ENCODE data around the gene PRR11. TPM values are rescaled to one million over a fixed set of nuclear protein-coding genes. Genes with fewer than 3 reads are reported as not detected.
"Not testable (repeated sequence)": the region's sequence is repeated elsewhere in the genome, so short reads cannot be mapped to it uniquely, and the experiment has no call there.

Gene PRR11
- total RNA-seq, 2 experiments from 2014 or later = 54.0 to 58.1 TPM

DNA sequence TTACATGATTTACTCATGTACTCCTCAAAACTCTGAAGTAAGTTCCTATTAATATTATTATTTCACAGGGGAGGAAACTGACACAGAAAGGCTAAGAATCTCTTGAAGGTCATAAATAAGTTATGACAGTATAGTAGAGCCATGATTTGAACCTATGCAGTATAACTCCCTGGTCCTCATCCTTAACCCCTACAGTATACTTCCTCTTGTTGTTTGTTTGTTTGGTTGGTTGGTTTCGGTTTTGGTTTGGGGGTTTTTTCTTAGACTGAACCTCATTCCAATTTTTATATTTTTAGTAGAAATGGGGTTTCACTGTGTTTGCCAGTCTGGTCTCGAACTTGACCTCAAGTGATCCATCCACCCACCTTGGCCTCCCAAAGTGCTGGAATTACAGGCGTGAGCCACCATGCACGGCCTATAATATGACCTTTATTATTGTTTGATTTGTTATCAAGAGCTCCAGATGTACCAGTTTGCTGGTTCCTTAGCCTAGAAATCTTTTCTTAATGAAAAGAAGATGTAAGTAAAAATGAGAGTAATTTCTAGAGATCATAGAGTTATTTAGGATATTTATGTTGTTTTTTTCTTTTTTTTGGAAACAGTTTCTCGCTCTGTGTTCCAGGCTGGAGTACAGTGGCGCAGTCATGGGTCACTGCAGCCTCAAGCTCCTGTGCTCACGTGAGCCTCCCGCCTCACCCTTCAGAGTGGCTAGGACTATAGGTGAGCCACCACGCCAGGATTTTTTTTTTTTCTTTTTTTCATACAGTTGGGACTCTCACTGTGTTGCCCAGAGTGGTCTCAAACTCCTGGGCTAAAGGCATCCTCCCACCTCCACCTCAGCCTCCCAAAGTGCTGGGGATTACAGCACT lies 4.8 kb downstream of the PRR11 start:
- H3K27me3 Mint-ChIP-seq = no peaks in the 10 kb centered on the region
- H3K4me1 Mint-ChIP-seq = peaks cover 31% of the 10 kb centered on the region
- H3K4me3 Mint-ChIP-seq = peak overlapping the region; percentile 31
- POLR2A ChIA-PET = no interaction called here
- H3K36me3 Mint-ChIP-seq = peaks cover 22% of the 10 kb centered on the region
- no peak for DNase-seq
- no peaks in the 10 kb centered on the region for H3K9me3 Mint-ChIP-seq
- H3K27ac Mint-ChIP-seq = peak overlapping the region; percentile 35
- ATAC-seq (ENCODE audit: low read depth) = no peak

DNA sequence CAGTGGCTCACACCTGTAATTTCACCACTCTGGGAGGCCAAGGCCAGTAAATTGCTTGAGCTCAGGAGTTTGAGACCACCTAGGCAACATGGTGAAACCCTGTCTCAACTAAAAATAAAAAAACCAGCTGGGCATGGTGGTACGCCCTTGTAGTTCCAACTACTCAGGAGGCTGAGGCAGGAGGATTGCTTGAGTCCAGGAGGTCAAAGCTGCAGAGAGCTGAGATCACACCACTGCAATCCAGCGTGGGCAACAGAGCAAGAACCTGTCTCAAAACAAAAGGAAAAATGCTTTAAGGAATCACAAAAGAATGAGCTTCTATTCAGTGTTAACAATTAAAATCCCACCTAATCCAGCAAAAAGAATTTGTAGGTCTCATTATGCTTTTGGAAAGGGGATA lies 5.9 kb downstream of the PRR11 start:
- DNase-seq (no peak), ATAC-seq (ENCODE audit: low read depth) (no peak)
- POLR2A ChIA-PET = interaction anchor here (0.9 kb wide), 1 partner anchor 12 kb away, joined by 3 read pairs; no protein-coding TSS in a partner anchor
- Mint-ChIP-seq H3K9me3 (no peaks in the 10 kb centered on the region), H3K4me3 (no peak overlapping the region), H3K27me3 (no peaks in the 10 kb centered on the region), H3K36me3 (peaks cover 22% of the 10 kb centered on the region), H3K4me1 (peaks cover 36% of the 10 kb centered on the region), H3K27ac (no peak overlapping the region)

DNA sequence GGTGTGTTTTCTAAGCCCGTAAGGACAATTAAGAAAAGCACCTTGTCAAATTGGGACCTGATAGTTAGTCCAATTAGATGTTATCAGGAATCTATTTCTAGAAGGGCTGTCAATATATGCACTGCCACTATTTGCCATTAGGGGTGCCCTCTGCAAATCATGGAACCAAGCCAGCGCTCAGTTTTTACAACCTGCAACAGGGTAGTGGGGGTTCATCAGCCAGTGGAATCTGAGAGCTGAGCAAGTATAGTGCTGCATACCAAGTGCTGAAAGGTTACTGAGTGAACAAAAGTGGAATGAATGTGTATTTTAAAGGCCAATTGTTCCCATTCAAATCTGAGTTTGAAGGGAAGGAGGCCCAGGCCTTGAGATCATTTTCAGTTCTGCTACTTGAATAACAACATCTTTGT lies 10.4 kb downstream of the PRR11 start:
- no peak for DNase-seq
- H3K4me1 Mint-ChIP-seq = peaks cover 6% of the 10 kb centered on the region

DNA sequence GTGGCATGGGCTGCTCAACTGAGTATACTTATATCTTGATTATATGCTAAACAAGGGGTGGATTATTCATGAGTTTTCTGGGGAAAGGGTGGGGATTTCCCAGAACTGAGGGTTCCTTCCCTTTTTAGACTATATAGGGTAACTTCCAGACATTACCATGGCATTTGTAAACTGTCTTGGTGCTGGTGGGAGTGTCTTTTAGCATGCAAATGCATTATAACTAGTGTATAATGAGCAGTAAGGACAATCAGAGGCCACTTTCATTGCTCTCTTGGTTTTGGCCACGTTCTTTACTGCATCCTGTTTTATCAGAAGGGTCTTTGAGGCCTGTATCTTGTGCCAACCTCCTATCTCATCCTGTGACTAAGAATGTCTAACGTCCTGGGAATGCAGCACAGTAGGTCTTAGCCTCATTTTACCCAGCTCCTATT lies 12.0 kb downstream of the PRR11 start:
- H3K9me3 Mint-ChIP-seq = no peaks in the 10 kb centered on the region
- no peak for ATAC-seq (ENCODE audit: low read depth)

More for the DNA sequence above, 10.4 kb downstream of the PRR11 start:
- peak overlapping the region; percentile 39 for H3K27ac Mint-ChIP-seq
- peak; percentile 65 for ATAC-seq (ENCODE audit: low read depth)
- POLR2A ChIA-PET = no interaction called here
- H3K4me3 Mint-ChIP-seq = no peak overlapping the region
- peaks cover 16% of the 10 kb centered on the region for H3K36me3 Mint-ChIP-seq
- H3K27me3 Mint-ChIP-seq = no peaks in the 10 kb centered on the region
- H3K9me3 Mint-ChIP-seq = no peaks in the 10 kb centered on the region

DNA sequence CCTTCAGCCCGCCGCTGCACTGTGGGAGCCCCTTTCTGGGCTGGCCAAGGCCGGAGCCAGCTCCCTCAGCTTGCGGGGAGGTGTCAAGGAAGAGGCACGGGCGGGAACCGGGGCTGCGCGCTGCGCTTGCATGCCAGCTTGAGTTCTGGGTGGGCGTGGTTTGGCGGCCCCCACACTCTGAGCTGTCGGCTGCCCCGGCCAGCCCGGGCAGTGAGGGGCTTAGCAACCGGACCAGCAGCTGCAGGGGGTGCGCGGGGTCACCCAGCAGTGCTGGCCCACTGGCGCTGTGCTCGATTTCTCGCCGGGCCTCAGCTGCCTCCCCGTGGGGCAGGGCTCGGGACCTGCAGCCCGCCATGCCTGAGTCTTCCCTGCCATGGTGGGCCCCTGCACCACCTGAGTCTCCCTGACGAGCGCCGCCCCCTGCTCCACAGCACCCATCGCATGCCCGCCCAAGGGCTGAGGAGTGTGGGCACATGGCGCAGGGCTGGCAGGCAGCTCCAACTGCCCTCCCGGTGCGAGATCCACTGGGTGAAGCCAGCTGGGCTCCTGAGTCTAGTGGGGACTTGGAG lies 17.0 kb downstream of the PRR11 start:
- Mint-ChIP-seq H3K4me3 (no peak overlapping the region), H3K4me1 (peaks cover 2% of the 10 kb centered on the region), H3K27me3 (no peaks in the 10 kb centered on the region), H3K36me3 (peaks cover 38% of the 10 kb centered on the region), H3K9me3 (peaks cover 3% of the 10 kb centered on the region), H3K27ac (no peak overlapping the region)
- no peak for DNase-seq
- no peak for ATAC-seq (ENCODE audit: low read depth)
- POLR2A ChIA-PET = no interaction called here

More for the DNA sequence above, 12.0 kb downstream of the PRR11 start:
- Mint-ChIP-seq H3K4me3 (no peak overlapping the region), H3K36me3 (peaks cover 12% of the 10 kb centered on the region), H3K4me1 (peaks cover 4% of the 10 kb centered on the region), H3K27me3 (no peaks in the 10 kb centered on the region), H3K27ac (no peak overlapping the region)
- POLR2A ChIA-PET = no interaction called here
- DNase-seq = no peak

DNA sequence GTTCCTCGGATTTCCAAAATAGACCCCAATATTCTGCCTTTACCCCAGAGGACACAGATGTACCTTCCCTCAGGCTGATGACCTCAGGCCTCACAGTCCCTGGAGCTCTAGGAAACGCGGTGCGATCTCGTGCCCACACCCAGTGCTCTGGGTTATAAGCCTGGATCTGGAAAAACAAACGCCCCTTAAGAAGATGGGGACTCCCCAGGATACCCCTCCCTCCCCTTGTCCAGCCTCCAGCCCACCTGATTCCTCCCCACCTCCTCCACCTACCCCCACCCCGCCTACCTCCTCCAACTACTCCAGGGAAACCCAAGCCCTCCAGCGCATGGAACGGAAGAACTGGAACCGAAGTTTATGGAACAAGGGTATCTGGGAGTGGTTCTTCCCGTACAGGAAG lies 19.1 kb downstream of the PRR11 start:
- POLR2A ChIA-PET = no interaction called here
- Mint-ChIP-seq H3K4me3 (no peak overlapping the region), H3K27me3 (no peaks in the 10 kb centered on the region), H3K36me3 (peaks cover 42% of the 10 kb centered on the region), H3K9me3 (peaks cover 3% of the 10 kb centered on the region), H3K27ac (no peak overlapping the region), H3K4me1 (peaks cover 2% of the 10 kb centered on the region)
- DNase-seq (no peak), ATAC-seq (ENCODE audit: low read depth) (no peak)

DNA sequence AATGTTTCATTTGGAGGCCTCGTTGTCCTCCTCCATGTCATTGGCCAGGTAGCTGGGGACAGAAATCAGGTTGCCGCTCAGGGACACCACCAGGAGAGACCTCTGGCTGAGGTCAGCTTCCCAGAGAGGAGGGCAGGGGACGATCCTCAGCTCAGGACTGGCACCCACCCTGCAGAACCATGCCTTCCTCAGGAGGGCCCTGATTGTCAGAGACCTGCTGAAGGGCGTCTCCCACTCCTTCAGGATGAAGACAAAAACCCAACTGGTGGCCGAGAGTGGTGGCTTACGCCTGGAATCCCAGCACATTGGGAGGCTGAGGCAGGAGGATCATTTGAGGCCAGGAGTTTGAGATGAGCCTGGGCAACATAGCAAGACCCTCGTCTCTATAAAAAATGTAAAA lies 19.5 kb downstream of the PRR11 start:
- Mint-ChIP-seq H3K27ac (no peak overlapping the region), H3K9me3 (peaks cover 3% of the 10 kb centered on the region), H3K36me3 (peaks cover 46% of the 10 kb centered on the region), H3K27me3 (no peaks in the 10 kb centered on the region), H3K4me1 (peaks cover 2% of the 10 kb centered on the region), H3K4me3 (no peak overlapping the region)
- ATAC-seq (ENCODE audit: low read depth) = no peak
- POLR2A ChIA-PET = no interaction called here
- DNase-seq = no peak

DNA sequence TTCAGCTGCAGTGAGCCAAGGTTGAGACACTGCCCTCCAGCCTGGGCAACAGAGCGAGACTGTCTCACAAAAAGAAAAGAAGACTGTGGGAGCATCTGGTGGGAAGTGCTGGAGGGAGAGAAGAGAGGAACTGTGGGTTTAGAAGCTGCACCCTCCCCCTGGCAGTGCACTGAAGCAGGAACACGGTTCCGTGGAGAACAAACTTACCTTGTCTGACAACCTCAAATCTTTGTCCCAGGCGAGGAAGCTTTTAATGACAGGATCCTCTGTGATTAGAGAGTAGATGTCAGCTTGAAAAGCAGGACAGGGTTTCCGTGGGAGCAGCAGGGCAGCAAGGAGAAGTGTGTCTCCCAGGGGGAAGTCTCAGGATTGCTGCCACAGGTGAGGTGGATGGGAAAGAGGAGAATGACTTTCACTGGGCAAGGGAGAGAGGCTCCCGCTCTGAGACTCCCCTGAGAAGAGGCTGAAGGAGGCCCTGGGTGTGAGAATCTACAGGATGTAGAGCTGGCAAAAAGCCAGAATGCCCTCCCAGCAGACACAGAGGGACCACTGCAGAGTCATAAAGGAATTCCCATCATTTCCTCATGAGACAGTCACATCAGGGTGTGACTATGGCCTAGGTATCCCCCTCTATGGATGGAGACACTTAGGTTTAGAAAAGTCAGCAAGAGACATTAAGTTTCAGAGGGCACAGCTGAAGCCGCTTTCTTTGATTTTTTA lies 22.9 kb downstream of the PRR11 start:
- Mint-ChIP-seq H3K4me3 (no peak overlapping the region), H3K27me3 (no peaks in the 10 kb centered on the region), H3K36me3 (peaks cover 39% of the 10 kb centered on the region), H3K4me1 (peaks cover 2% of the 10 kb centered on the region), H3K27ac (peak overlapping the region; percentile 30), H3K9me3 (peaks cover 3% of the 10 kb centered on the region)
- DNase-seq (no peak), ATAC-seq (ENCODE audit: low read depth) (no peak)
- POLR2A ChIA-PET = interaction anchor here (0.6 kb wide), 1 partner anchor 70 kb away, joined by 3 read pairs; no protein-coding TSS in a partner anchor

DNA sequence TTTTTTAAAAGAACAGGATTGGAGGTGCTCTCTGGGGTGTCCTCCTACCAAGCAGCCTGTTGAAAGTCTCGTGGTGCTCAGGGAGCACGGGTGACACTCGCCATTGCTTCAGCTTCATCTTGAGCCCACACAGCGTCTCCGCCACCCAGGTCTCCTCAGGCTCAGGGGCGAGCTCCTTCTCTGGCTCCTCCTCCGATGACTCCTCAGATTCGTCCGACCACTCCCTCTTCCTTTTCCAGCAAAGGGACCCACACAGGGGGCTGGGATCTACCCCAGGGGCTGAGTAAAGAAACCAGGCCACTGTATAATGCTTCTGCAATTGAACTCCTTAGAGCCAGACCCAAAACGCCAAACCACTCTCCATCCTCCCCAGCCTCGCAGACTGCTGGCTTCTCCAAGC lies 24.1 kb downstream of the PRR11 start:
- H3K4me3 Mint-ChIP-seq; POLR2A ChIA-PET; H3K27me3 Mint-ChIP-seq; H3K9me3 Mint-ChIP-seq; DNase-seq; H3K27ac Mint-ChIP-seq; ATAC-seq (ENCODE audit: low read depth); H3K4me1 Mint-ChIP-seq: not testable (repeated sequence)
- H3K36me3 Mint-ChIP-seq = peaks cover 32% of the 10 kb centered on the region

DNA sequence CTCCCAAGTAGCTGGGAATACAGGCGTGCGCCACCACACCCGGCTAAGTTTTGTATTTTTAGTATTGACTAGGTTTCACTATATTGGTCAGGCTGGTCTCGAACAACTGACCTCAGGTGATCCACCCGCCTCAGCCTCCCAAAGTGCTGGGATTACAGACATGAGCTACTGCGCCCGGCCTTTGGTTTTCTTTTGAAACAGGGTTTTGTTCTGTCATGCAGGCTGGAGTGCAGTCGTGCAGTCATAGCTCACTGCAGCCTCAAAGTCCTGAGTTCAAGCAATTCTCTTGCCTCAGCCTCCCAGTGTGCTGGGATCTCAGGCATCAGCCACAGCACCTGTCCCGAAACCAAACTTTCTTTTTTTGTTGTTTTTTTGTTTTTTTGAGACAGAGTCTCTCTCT lies 25.1 kb downstream of the PRR11 start:
- Mint-ChIP-seq H3K4me1 (no peaks in the 10 kb centered on the region), H3K27me3 (no peaks in the 10 kb centered on the region), H3K36me3 (peaks cover 31% of the 10 kb centered on the region), H3K27ac (no peak overlapping the region), H3K9me3 (no peaks in the 10 kb centered on the region), H3K4me3 (no peak overlapping the region)
- POLR2A ChIA-PET = no interaction called here
- ATAC-seq (ENCODE audit: low read depth) = no peak
- DNase-seq = no peak

DNA sequence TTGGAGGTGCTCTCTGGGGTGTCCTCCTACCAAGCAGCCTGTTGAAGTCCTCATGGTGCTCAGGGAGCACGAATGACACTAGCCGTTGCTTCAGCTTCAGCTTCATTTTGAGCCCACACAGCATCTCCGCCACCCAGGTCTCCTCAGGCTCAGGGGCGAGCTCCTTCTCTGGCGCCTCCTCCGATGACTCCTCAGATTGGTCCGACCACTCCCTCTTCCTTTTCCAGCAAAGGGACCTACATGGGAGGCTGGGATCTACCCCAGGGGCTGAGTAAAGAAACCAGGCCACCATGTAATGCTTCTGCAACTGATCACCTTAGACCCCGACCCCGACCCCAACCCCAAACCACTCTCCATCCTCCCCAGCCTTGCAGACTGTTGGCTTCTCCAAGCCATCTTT lies 25.9 kb downstream of the PRR11 start:
- DNase-seq (no peak), ATAC-seq (ENCODE audit: low read depth) (no peak)
- Mint-ChIP-seq H3K36me3 (peaks cover 33% of the 10 kb centered on the region), H3K9me3 (no peaks in the 10 kb centered on the region), H3K27ac (no peak overlapping the region), H3K4me1 (no peaks in the 10 kb centered on the region), H3K27me3 (no peaks in the 10 kb centered on the region), H3K4me3 (no peak overlapping the region)
- POLR2A ChIA-PET = no interaction called here

DNA sequence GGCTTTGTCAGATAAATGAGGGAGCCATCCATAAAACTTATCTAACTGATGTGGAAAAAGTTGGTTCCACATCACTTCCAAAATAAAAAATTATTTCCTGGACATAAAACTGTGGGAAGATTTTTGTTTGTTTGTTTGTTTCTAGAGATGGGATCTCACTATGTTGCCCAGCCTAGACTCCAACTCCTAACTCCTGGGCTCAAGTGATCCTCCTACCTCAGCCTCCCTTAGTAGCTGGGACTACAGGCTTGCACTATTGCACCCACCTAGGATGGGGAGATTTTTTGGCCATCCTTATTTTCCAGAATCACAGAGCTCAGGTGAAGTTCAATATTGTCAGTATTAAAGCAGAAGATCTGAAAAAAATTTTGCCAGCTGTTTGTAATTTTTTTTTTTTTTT lies 30.5 kb downstream of the PRR11 start:
- Mint-ChIP-seq H3K4me1 (no peaks in the 10 kb centered on the region), H3K9me3 (no peaks in the 10 kb centered on the region), H3K27me3 (no peaks in the 10 kb centered on the region), H3K27ac (no peak overlapping the region), H3K4me3 (no peak overlapping the region), H3K36me3 (peaks cover 35% of the 10 kb centered on the region)
- ATAC-seq (ENCODE audit: low read depth) (no peak), DNase-seq (no peak)
- POLR2A ChIA-PET = interaction anchor here (2.0 kb wide), 1 partner anchor 24 kb away, joined by 6 read pairs; the partner anchor contains the start of gene SMG8

DNA sequence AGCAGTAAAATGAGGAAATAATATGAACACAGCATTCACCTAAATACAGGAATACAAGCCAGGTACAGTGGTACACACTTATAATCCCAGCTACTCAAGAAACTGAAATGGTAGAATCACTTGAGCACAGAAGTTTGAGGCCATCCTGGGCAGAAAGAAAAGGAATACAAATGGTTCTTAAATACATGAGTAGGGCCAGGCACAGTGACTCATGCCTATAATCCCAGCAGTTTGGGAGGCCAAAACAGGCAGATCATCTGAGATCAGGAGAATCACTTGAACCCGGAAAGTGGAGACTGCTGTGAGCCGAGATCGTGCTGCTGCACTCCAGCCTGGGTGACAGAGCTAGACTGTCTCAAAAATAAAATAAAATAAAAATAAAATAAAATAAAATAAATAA lies 31.3 kb downstream of the PRR11 start:
- Mint-ChIP-seq H3K27ac (no peak overlapping the region), H3K9me3 (no peaks in the 10 kb centered on the region), H3K4me3 (no peak overlapping the region), H3K27me3 (no peaks in the 10 kb centered on the region), H3K36me3 (peaks cover 33% of the 10 kb centered on the region), H3K4me1 (no peaks in the 10 kb centered on the region)
- POLR2A ChIA-PET = interaction anchor here (2.0 kb wide), 1 partner anchor 23 kb away, joined by 6 read pairs; the partner anchor contains the start of gene SMG8
- ATAC-seq (ENCODE audit: low read depth) = no peak
- no peak for DNase-seq
